ENCODE data around the gene CTAGE1.

The CTAGE1 gene

GRCh38 chr18:22436136-22436535 lies 18.4 kb upstream of the CTAGE1 start:
- no peak for DNase-seq (ENCODE audit: low read depth in 2 of 3, low spot score in 2 of 3)

GRCh38 chr18:22434973-22435608 lies 17.4 kb upstream of the CTAGE1 start:
- no peak for DNase-seq (ENCODE audit: low read depth in 2 of 3, low spot score in 2 of 3)

GRCh38 chr18:22433956-22434355 lies 16.2 kb upstream of the CTAGE1 start:
- DNase-seq (ENCODE audit: low read depth in 2 of 3, low spot score in 2 of 3): no peak

- DNase-seq (ENCODE audit: low read depth in 2 of 3, low spot score in 2 of 3): no peak
These were observed 15.0 kb upstream of the CTAGE1 start for GRCh38 chr18:22432657-22433137.

- no peak for DNase-seq (ENCODE audit: low read depth in 2 of 3, low spot score in 2 of 3)
These were observed 11.8 kb upstream of the CTAGE1 start for GRCh38 chr18:22429564-22429963.

- no peak for DNase-seq (ENCODE audit: low read depth in 2 of 3, low spot score in 2 of 3)
These were observed 11.0 kb upstream of the CTAGE1 start for GRCh38 chr18:22428672-22429071.

- DNase-seq (ENCODE audit: low read depth in 2 of 3, low spot score in 2 of 3): no peak
These were observed 10.3 kb upstream of the CTAGE1 start for GRCh38 chr18:22427822-22428549.

GRCh38 chr18:22424565-22424963 lies 6.8 kb upstream of the CTAGE1 start:
- no peak for DNase-seq (ENCODE audit: low read depth in 2 of 3, low spot score in 2 of 3)

GRCh38 chr18:22423878-22424564 lies 6.3 kb upstream of the CTAGE1 start:
- no peak for DNase-seq (ENCODE audit: low read depth in 2 of 3, low spot score in 2 of 3)

GRCh38 chr18:22422909-22423548 lies 5.3 kb upstream of the CTAGE1 start:
- no peak for DNase-seq (ENCODE audit: low read depth in 2 of 3, low spot score in 2 of 3)

- DNase-seq (ENCODE audit: low read depth in 2 of 3, low spot score in 2 of 3): no peak
These were observed 2.9 kb upstream of the CTAGE1 start for GRCh38 chr18:22420652-22421051.

- no peak for DNase-seq (ENCODE audit: low read depth in 2 of 3, low spot score in 2 of 3)
These were observed 5.4 kb downstream of the CTAGE1 start for GRCh38 chr18:22412176-22412911.

- no peak for DNase-seq (ENCODE audit: low read depth in 2 of 3, low spot score in 2 of 3)
These were observed 6.3 kb downstream of the CTAGE1 start for GRCh38 chr18:22411446-22411845.

GRCh38 chr18:22410126-22410525 lies 7.6 kb downstream of the CTAGE1 start:
- no peak for DNase-seq (ENCODE audit: low read depth in 2 of 3, low spot score in 2 of 3)

- DNase-seq (ENCODE audit: low read depth in 2 of 3, low spot score in 2 of 3): no peak
These were observed 8.3 kb downstream of the CTAGE1 start for GRCh38 chr18:22409445-22409844.

GRCh38 chr18:22408059-22408458 lies 9.7 kb downstream of the CTAGE1 start:
- no peak for DNase-seq (ENCODE audit: low read depth in 2 of 3, low spot score in 2 of 3)

GRCh38 chr18:22405142-22405541 lies 12.6 kb downstream of the CTAGE1 start:
- no peak for DNase-seq (ENCODE audit: low read depth in 2 of 3, low spot score in 2 of 3)

- no peak for DNase-seq (ENCODE audit: low read depth in 2 of 3, low spot score in 2 of 3)
These were observed 13.8 kb downstream of the CTAGE1 start for GRCh38 chr18:22403950-22404349.

GRCh38 chr18:22399949-22400348 lies 17.8 kb downstream of the CTAGE1 start:
- no peak for DNase-seq (ENCODE audit: low read depth in 2 of 3, low spot score in 2 of 3)

GRCh38 chr18:22398464-22398863 lies 19.3 kb downstream of the CTAGE1 start:
- DNase-seq (ENCODE audit: low read depth in 2 of 3, low spot score in 2 of 3): no peak

- no peak for DNase-seq (ENCODE audit: low read depth in 2 of 3, low spot score in 2 of 3)
These were observed 23.3 kb downstream of the CTAGE1 start for GRCh38 chr18:22394428-22394827.

Data from activated CD8-positive, alpha-beta memory T cell treated with anti-CD3 and anti-CD28 coated beads for 48 hours (primary cell).